Measurements from ENCODE around the gene NOL12. TPM values are rescaled to one million over a fixed set of nuclear protein-coding genes. Genes with fewer than 3 reads are reported as not detected.
"Not testable (repeated sequence)": the region's sequence is repeated elsewhere in the genome, so short reads cannot be mapped to it uniquely, and the experiment has no call there.

The NOL12 gene
- total RNA-seq, 2 donors from 2014 or later, result 17.8 to 24.7 TPM

GRCh38 chr22:37715760-37716159 lies 29.6 kb downstream of the NOL12 start:
- no peak for DNase-seq (ENCODE audit: low spot score)
- Histone ChIP-seq H3K27me3 (no peaks in the 10 kb centered on the region), H3K9me3 (no peaks in the 10 kb centered on the region), H3K4me3 (no peak overlapping the region), H3K4me1 (no peaks in the 10 kb centered on the region), H3K36me3 (no peaks in the 10 kb centered on the region), H3K27ac (no peak overlapping the region)
- no peak for TF ChIP-seq CTCF (IDR thresholded peaks at IDR 0.05)

- Histone ChIP-seq H3K4me3 (no peak overlapping the region), H3K9me3 (no peaks in the 10 kb centered on the region), H3K36me3 (no peaks in the 10 kb centered on the region), H3K27ac (no peak overlapping the region), H3K4me1 (no peaks in the 10 kb centered on the region), H3K27me3 (no peaks in the 10 kb centered on the region)
- DNase-seq (ENCODE audit: low spot score), result no peak
- TF ChIP-seq CTCF (IDR thresholded peaks at IDR 0.05), result no peak
These were observed 30.6 kb downstream of the NOL12 start for GRCh38 chr22:37716708-37717107.

- H3K27ac ChIP-seq; DNase-seq (ENCODE audit: low spot score); H3K9me3 ChIP-seq; H3K4me3 ChIP-seq; H3K36me3 ChIP-seq; H3K4me1 ChIP-seq; H3K27me3 ChIP-seq: not testable (repeated sequence)
These were observed 31.1 kb downstream of the NOL12 start for GRCh38 chr22:37717235-37717634.

- DNase-seq (ENCODE audit: low spot score); H3K27ac ChIP-seq; H3K27me3 ChIP-seq; H3K4me3 ChIP-seq; H3K4me1 ChIP-seq; H3K36me3 ChIP-seq; H3K9me3 ChIP-seq: not testable (repeated sequence)
These were observed 31.7 kb downstream of the NOL12 start for GRCh38 chr22:37717746-37718305.

GRCh38 chr22:37725551-37726240 lies 39.6 kb downstream of the NOL12 start:
- DNase-seq (ENCODE audit: low spot score), result no peak
- H3K9me3 ChIP-seq, result no peaks in the 10 kb centered on the region
- no peaks in the 10 kb centered on the region for H3K36me3 ChIP-seq
- peaks cover 0 to 20% of the 10 kb centered on the region in 2 donors for H3K4me1 ChIP-seq
- no peak for TF ChIP-seq CTCF (IDR thresholded peaks at IDR 0.05)
- no peak overlapping the region for H3K27ac ChIP-seq
- no peak overlapping the region for H3K4me3 ChIP-seq
- H3K27me3 ChIP-seq, result no peaks in the 10 kb centered on the region

GRCh38 chr22:37726241-37726887 lies 40.2 kb downstream of the NOL12 start:
- peaks cover 0 to 20% of the 10 kb centered on the region in 2 donors for H3K4me1 ChIP-seq
- peak in 1 of 2 donors; percentile 23 for TF ChIP-seq CTCF (IDR thresholded peaks at IDR 0.05)
- H3K9me3 ChIP-seq, result no peaks in the 10 kb centered on the region
- no peaks in the 10 kb centered on the region for H3K27me3 ChIP-seq
- no peak overlapping the region for H3K4me3 ChIP-seq
- no peak overlapping the region for H3K27ac ChIP-seq
- no peaks in the 10 kb centered on the region for H3K36me3 ChIP-seq
- DNase-seq (ENCODE audit: low spot score), result no peak
